ENCODE results near the gene SCN2B.

The SCN2B gene

GRCh38 chr11:118169300-118170140 lies 6.9 kb downstream of the SCN2B start:
- no peak overlapping the region for H3K4me3 ChIP-seq (replicated peaks; ENCODE audit: low read depth, low read length)
- DNase-seq (ENCODE audit: extremely low read depth, low read depth): no peak
- no peak for TF ChIP-seq CTCF (IDR thresholded peaks at IDR 0.05; ENCODE audit: low read depth, low read length, missing control alignments)

- no peak for TF ChIP-seq CTCF (IDR thresholded peaks at IDR 0.05; ENCODE audit: low read depth, low read length, missing control alignments)
- no peak overlapping the region for H3K4me3 ChIP-seq (replicated peaks; ENCODE audit: low read depth, low read length)
- DNase-seq (ENCODE audit: extremely low read depth, low read depth): no peak
These were observed 7.7 kb downstream of the SCN2B start for GRCh38 chr11:118168751-118169150.

GRCh38 chr11:118168316-118168715 lies 8.1 kb downstream of the SCN2B start:
- no peak overlapping the region for H3K4me3 ChIP-seq (replicated peaks; ENCODE audit: low read depth, low read length)
- no peak for DNase-seq (ENCODE audit: extremely low read depth, low read depth)
- TF ChIP-seq CTCF (IDR thresholded peaks at IDR 0.05; ENCODE audit: low read depth, low read length, missing control alignments): no peak

- no peak for DNase-seq (ENCODE audit: extremely low read depth, low read depth)
These were observed 8.5 kb downstream of the SCN2B start for GRCh38 chr11:118167906-118168305.

GRCh38 chr11:118167253-118167652 lies 9.2 kb downstream of the SCN2B start:
- TF ChIP-seq CTCF (IDR thresholded peaks at IDR 0.05; ENCODE audit: low read depth, low read length, missing control alignments): no peak
- H3K4me3 ChIP-seq (replicated peaks; ENCODE audit: low read depth, low read length): no peak overlapping the region
- DNase-seq (ENCODE audit: extremely low read depth, low read depth): no peak

More at GRCh38 chr11:118167906-118168305, 8.5 kb downstream of the SCN2B start:
- H3K4me3 ChIP-seq (replicated peaks; ENCODE audit: low read depth, low read length): no peak overlapping the region
- no peak for TF ChIP-seq CTCF (IDR thresholded peaks at IDR 0.05; ENCODE audit: low read depth, low read length, missing control alignments)

GRCh38 chr11:118166641-118167040 lies 9.8 kb downstream of the SCN2B start:
- H3K4me3 ChIP-seq (replicated peaks; ENCODE audit: low read depth, low read length): no peak overlapping the region
- TF ChIP-seq CTCF (IDR thresholded peaks at IDR 0.05; ENCODE audit: low read depth, low read length, missing control alignments): no peak
- no peak for DNase-seq (ENCODE audit: extremely low read depth, low read depth)
